ENCODE results near the gene YIPF1. TPM values are rescaled to one million over a fixed set of nuclear protein-coding genes. Genes with fewer than 3 reads are reported as not detected.

YIPF1 gene
- 12.6 TPM for polyA plus RNA-seq (2012; ENCODE audit: missing spikeins)

DNA sequence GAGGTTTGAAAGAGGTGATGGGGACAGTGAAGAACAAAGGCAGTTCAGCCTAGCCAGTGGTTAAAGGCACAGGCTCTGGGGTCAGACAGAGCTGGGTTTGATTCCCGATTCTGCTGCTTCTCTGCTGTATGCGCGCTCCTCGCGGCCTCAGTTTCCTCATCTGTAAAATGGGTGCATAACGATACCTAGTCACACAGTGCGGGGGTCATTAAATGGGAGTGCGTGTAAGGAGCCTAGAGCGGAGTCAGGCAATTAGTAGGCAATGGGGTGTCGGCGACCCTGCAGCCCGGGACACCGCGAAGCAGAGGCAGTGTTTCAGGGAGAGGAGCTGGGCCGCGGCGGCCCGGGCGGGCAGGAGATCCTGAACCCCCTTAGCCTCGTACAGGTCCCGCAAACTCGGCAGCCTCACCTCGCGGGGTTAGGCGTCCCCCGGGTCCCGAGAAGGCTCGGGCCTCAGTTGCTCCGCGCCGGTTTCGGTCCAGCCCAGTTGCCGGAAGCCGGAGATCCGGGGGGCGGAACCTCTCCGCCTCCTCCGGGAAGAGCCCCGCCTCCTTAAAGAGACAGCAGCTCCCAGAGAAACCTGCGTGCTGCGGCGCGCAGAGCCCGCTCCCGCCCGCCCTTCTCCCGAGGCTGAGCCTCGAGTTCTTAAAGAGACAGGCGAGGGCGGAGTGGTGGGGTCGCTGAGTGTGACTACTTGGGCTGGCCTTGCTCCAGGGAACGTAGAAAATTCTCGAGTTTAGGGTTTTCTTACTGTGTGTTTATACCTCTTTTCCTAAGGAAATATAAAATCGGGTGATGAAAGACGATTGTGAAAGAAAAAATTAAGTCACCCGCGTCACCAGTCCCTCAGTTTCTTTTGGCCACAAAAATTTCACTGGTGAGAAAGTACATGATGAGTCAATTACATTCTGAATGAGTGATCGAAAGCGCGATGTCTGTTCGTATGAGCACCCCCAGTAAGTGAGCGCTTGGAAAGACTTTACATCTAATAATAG is at the start of gene YIPF1:
Gene YIPF1, minus strand, starts transcription at position 494 of the 995 bp plus-strand sequence. CDS start 860 bp downstream, outside the sequence.
- FAIRE-seq (peak; percentile 86), DNase-seq (ENCODE audit: insufficient read length) (peak; percentile 82)
- TF ChIP-seq TAF1 (IDR thresholded peaks at IDR 0.05; ENCODE audit: borderline replicate concordance, low read depth, low read length) (no peak), POLR2AphosphoS5 (IDR thresholded peaks at IDR 0.05; ENCODE audit: low read depth, low read length) (0 out of 2 replicates have a peak, but pooled peaks have one; percentile 33), POLR2A (IDR thresholded peaks at IDR 0.05; ENCODE audit: low read depth, low read length) (peak; percentile 66; the same call in 1 of the 2 replicates)

DNA sequence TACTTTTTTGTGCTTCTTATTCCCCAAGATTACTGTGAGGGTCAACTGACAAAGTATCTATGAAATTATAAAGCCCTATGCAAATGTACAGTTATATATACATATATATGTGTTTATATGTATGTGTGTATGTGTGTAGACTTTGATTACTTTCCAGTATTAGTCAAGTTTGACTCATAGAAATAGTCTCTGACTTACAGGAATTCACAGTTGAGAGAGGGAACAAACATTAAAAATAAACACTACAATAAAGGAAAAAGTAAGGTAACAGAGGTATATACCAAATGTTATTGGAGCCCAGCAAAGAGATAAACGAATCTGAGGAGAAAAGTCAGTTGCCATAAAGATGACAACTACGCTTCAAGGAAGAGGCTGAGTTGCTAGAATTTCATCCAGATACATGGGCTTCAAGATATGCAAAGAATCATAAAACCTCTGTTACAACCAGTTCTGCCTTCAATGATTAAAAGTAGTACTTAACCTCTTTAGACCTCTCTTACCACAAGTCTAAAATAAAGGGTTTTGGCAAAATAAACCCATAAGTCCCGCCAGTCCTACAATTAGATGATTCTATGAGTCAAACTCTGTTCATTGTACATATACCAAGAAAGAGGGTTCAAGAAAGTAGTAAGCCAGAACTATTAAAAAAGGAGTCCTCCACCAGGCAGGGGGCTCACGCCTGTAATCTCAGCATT is 48.7 kb upstream of the YIPF1 start:
- no peak for TF ChIP-seq POLR2AphosphoS5 (IDR thresholded peaks at IDR 0.05; ENCODE audit: low read depth, low read length)
- no peak for TF ChIP-seq TAF1 (IDR thresholded peaks at IDR 0.05; ENCODE audit: borderline replicate concordance, low read depth, low read length)
- FAIRE-seq (no peak), DNase-seq (ENCODE audit: insufficient read length) (no peak)

DNA sequence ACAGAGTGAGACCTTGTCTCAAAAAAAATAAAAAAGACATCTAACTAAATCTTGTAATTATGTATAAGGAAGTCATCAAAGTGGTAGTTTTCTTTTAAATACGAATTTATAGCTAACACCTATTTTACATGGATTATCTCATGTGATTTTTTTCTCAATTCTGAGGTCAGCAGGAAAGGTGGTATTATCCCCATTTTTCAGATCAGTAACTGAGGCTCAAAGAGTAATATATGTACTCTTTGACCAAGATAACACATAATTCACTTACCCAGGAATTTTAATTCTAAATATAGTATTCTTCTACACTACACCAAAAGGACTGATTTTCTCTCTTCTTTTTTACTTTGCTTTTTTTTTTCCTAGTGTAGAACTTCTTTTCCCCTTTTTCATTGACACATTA is 46.8 kb upstream of the YIPF1 start:
- DNase-seq (ENCODE audit: insufficient read length) (no peak), FAIRE-seq (no peak)
- no peak for TF ChIP-seq POLR2AphosphoS5 (IDR thresholded peaks at IDR 0.05; ENCODE audit: low read depth, low read length)
- no peak for TF ChIP-seq POLR2A (IDR thresholded peaks at IDR 0.05; ENCODE audit: low read depth, low read length)
- no peak for TF ChIP-seq TAF1 (IDR thresholded peaks at IDR 0.05; ENCODE audit: borderline replicate concordance, low read depth, low read length)

DNA sequence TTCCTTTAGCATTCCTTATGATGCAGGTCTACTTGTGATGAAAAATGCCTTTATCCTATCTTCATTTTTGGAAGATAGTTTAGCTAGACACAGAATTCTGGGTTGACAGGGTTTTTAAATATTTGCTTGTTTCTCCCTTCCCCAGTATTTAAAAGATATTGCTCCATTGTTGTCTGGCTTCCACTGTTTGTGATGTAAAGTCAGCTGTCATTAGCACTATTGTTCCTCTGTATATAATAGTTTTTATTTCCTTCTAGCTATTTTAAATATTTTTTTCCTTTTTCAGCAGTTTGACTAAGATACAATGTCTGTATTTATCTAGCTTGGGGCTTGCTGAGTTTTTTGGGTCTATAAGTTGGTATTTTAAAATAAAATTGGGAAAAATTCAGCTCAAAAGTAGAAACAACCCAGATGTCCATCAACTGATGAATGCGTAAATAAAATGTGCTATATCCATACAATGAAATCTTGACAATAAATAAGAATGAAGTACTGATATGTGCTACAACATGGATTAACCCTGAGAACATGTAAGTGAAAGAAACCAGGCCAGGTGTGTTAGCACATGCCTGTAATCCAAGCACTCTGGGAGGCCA is 44.7 kb upstream of the YIPF1 start:
- TF ChIP-seq TAF1 (IDR thresholded peaks at IDR 0.05; ENCODE audit: borderline replicate concordance, low read depth, low read length) (no peak), POLR2AphosphoS5 (IDR thresholded peaks at IDR 0.05; ENCODE audit: low read depth, low read length) (no peak), POLR2A (IDR thresholded peaks at IDR 0.05; ENCODE audit: low read depth, low read length) (no peak)
- peak; percentile 14 for FAIRE-seq
- no peak for DNase-seq (ENCODE audit: insufficient read length)

DNA sequence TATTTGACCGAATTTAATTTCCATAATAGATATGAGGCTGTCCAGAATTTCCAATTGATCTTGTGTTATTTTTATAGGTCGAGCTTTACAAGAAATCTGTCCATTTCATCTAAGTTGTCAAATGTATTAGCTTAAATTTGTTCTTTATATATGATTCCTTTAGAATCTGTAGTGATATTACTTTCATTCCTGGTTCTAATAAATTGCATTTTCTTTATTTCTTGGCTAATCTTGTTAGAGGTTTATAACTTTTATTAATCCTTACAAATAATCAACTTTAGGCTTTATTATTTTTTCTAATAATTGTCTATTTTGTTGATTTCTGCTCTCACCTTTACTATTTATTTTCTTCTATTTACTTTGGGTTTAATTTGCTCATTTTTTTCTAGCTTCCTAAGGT is 41.9 kb upstream of the YIPF1 start:
- no peak for DNase-seq (ENCODE audit: insufficient read length)
- TF ChIP-seq POLR2AphosphoS5 (IDR thresholded peaks at IDR 0.05; ENCODE audit: low read depth, low read length) (no peak), POLR2A (IDR thresholded peaks at IDR 0.05; ENCODE audit: low read depth, low read length) (no peak), TAF1 (IDR thresholded peaks at IDR 0.05; ENCODE audit: borderline replicate concordance, low read depth, low read length) (no peak)
- no peak for FAIRE-seq

- FAIRE-seq, result no peak
- TF ChIP-seq POLR2A (IDR thresholded peaks at IDR 0.05; ENCODE audit: low read depth, low read length), result no peak
- no peak for TF ChIP-seq POLR2AphosphoS5 (IDR thresholded peaks at IDR 0.05; ENCODE audit: low read depth, low read length)
- no peak for TF ChIP-seq TAF1 (IDR thresholded peaks at IDR 0.05; ENCODE audit: borderline replicate concordance, low read depth, low read length)
- no peak for DNase-seq (ENCODE audit: insufficient read length)
These were observed 41.3 kb upstream of the YIPF1 start for GRCh38 chr1:53930932-53931331.

DNA sequence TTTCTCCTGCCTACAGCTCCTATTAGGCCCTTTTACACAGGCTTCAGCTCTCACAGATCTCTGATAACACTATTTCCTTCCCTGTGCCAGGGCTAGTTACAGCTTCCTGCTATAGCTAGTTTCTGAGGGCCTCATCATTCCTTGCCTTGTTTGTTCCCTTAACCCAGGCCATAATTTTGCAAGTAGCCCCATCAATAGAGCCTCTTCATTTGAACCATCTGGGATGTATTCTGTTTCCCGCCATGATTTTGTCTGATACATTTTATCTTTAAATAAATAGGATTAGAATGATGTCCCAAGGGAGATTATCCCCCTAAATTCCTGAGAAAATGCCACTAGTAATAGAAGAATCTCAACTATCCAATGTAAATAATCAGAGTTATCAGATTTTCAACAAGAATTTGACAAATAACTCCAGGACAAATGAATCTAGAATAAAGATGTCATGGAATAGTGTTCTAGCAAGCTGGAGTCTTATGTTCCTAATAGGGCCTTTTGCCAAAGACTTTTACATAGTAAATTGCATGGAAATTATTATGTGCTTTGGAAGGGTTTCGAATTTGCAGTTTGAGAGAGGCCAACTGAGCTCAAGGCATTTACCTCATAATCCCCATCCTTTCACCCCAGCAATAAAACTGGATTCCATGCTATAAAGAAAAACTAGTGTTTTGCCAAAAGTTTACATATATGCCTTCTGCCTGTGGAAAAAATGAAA is 39.8 kb upstream of the YIPF1 start:
- FAIRE-seq, result no peak
- TF ChIP-seq POLR2A (IDR thresholded peaks at IDR 0.05; ENCODE audit: low read depth, low read length) (no peak), TAF1 (IDR thresholded peaks at IDR 0.05; ENCODE audit: borderline replicate concordance, low read depth, low read length) (no peak), POLR2AphosphoS5 (IDR thresholded peaks at IDR 0.05; ENCODE audit: low read depth, low read length) (no peak)

GRCh38 chr1:53927376-53927881 is 37.8 kb upstream of the YIPF1 start:
- TF ChIP-seq POLR2AphosphoS5 (IDR thresholded peaks at IDR 0.05; ENCODE audit: low read depth, low read length), result no peak
- TF ChIP-seq TAF1 (IDR thresholded peaks at IDR 0.05; ENCODE audit: borderline replicate concordance, low read depth, low read length), result no peak
- no peak for TF ChIP-seq POLR2A (IDR thresholded peaks at IDR 0.05; ENCODE audit: low read depth, low read length)
- FAIRE-seq, result no peak
- DNase-seq (ENCODE audit: insufficient read length), result no peak

More for the DNA sequence above, 39.8 kb upstream of the YIPF1 start:
- no peak for DNase-seq (ENCODE audit: insufficient read length)

- DNase-seq (ENCODE audit: insufficient read length) (no peak), FAIRE-seq (peak; percentile 33)
- TF ChIP-seq POLR2AphosphoS5 (IDR thresholded peaks at IDR 0.05; ENCODE audit: low read depth, low read length) (no peak), POLR2A (IDR thresholded peaks at IDR 0.05; ENCODE audit: low read depth, low read length) (no peak), TAF1 (IDR thresholded peaks at IDR 0.05; ENCODE audit: borderline replicate concordance, low read depth, low read length) (no peak)
These were observed 30.1 kb upstream of the YIPF1 start for GRCh38 chr1:53919675-53920066.

DNA sequence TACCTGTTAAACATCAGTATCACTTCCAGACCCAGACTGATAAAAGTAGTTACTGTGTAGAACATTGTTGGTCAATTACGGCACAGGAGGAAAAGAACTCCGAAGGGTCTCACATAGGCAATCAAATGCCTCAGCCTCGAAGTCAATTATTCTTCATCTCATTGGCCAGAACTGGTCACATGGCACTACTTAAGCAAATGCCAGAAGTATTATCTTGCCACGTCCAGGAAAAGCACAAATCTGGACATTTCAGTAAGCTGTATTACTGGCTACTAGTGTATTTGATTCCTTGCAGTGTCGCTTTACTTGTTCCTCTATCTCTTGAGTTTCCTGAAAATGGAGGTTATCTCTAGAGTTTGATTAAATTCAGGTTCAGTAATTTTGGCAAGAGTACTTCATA is 28.7 kb upstream of the YIPF1 start:
- TF ChIP-seq POLR2A (IDR thresholded peaks at IDR 0.05; ENCODE audit: low read depth, low read length) (no peak), TAF1 (IDR thresholded peaks at IDR 0.05; ENCODE audit: borderline replicate concordance, low read depth, low read length) (no peak), POLR2AphosphoS5 (IDR thresholded peaks at IDR 0.05; ENCODE audit: low read depth, low read length) (no peak)
- FAIRE-seq (no peak), DNase-seq (ENCODE audit: insufficient read length) (no peak)

All from GM12892 (cell line).